HepG2 (cell line): ENCODE measurements around the gene COLEC12. TPM values are rescaled to one million over a fixed set of nuclear protein-coding genes. Genes with fewer than 3 reads are reported as not detected.

ENCODE experiments used
- ATAC-seq: fragments of 200-7000 bp; cut with Tn5 transposase; 3 replicates; pipeline ENCODE4 v1.9.1; 2020; ENCODE audit warnings: mild to moderate bottlenecking, moderate library complexity
- BruUV-seq: library from RNA; stranded (reverse); fragments of 400-500 nt; replicated peaks from 2 replicates; lab custom pipeline; 2021; lab: Mats Ljungman, UMichigan
- CTCF ChIA-PET: fragments of 300-600 bp; formaldehyde crosslinking; extraction: SDS; loops from one replicate; lab custom pipeline; 2021; ENCODE audit warnings: low total read pairs, inconsistent platforms, low intra/inter-chr PET ratio; lab: Yijun Ruan, JAX
- POLR2A ChIA-PET: fragments of 350-600 bp; sonication (Branson Sonifier 250); formaldehyde crosslinking; loops from one replicate; lab custom pipeline; 2020; ENCODE audit warnings: antibody characterized with exemption, inconsistent platforms; lab: Yijun Ruan, JAX
- DNase-seq: peaks from one replicate; pipeline ENCODE4 v3.0.0-alpha.2; 2015; ENCODE audit warnings: low spot score
- FAIRE-seq: peaks from 3 replicates; lab custom pipeline; 2011; peaks lifted over from hg19 to GRCh38; lab: Jason Lieb, UNC
- H2AFZ ChIP-seq: one replicate; pipeline ENCODE4 v1.6.1; 2011; ENCODE audit warnings: low read length, inconsistent platforms
- H3K27ac ChIP-seq: fragments of 300-600 bp; 3 replicates; pipeline ENCODE4 v1.8.0; 2011; ENCODE audit warnings: mixed run types, mild to moderate bottlenecking, mixed read lengths, low read length, inconsistent platforms; ENCODE audit not compliant: insufficient read depth; ENCODE audit errors: extremely low read length
- H3K27me3 ChIP-seq, 2 experiments: fragments of 200-600 bp in 1 of 2; 2 replicates in 1 of 2; 3 replicates in 1 of 2; pipeline versions ENCODE4 v1.6.0 to v1.8.0; 2011; ENCODE audit warnings: low read length in 2 of 2, mild to moderate bottlenecking in 2 of 2, moderate library complexity in 2 of 2, inconsistent platforms in 1 of 2; ENCODE audit not compliant: insufficient read depth in 2 of 2, control insufficient read depth in 1 of 2
- H3K36me3 ChIP-seq, 2 experiments: fragments of 200-600 bp in 1 of 2; replicated peaks in 1 of 2; 2 replicates in 1 of 2; 3 replicates in 1 of 2; pipeline versions ENCODE4 v1.5.1 to v1.8.0; 2011; ENCODE audit warnings: low read length in 2 of 2, inconsistent platforms in 1 of 2; ENCODE audit not compliant: insufficient read depth in 2 of 2, control insufficient read depth in 1 of 2
- H3K4me1 ChIP-seq: 2 replicates; pipeline ENCODE4 v1.5.1; 2012; ENCODE audit warnings: low read length, inconsistent platforms; ENCODE audit not compliant: insufficient read depth
- H3K4me2 ChIP-seq: 2 replicates; pipeline ENCODE4 v1.6.0; 2011; ENCODE audit warnings: low read depth, low read length, inconsistent platforms
- H3K4me3 ChIP-seq, 3 experiments: fragments of 200-600 bp in 1 of 3; sonication (generic), shearing (Covaris generic) in 1 of 3; replicated peaks in 1 of 3; 2 replicates each; pipeline ENCODE4 v1.5.1; 2011 to 2016; ENCODE audit warnings: low read length in 3 of 3, inconsistent platforms in 2 of 3, low read depth in 2 of 3, mild to moderate bottlenecking in 2 of 3, control low read depth in 1 of 3, mixed read lengths in 1 of 3; ENCODE audit not compliant: insufficient read depth in 1 of 3
- H3K79me2 ChIP-seq: one replicate; pipeline ENCODE4 v1.6.1; 2011; ENCODE audit warnings: low read length, inconsistent platforms; ENCODE audit not compliant: insufficient read depth
- H3K9ac ChIP-seq: 2 replicates; pipeline ENCODE4 v1.6.0; 2011; ENCODE audit warnings: mild to moderate bottlenecking, low read depth, low read length, inconsistent platforms; ENCODE audit not compliant: insufficient read depth
- H3K9me3 ChIP-seq: 2 replicates; pipeline ENCODE4 v1.5.1; 2012; ENCODE audit warnings: mild to moderate bottlenecking, low read length
- H4K20me1 ChIP-seq: 2 replicates; pipeline ENCODE4 v1.6.0; 2011; ENCODE audit warnings: inconsistent platforms, mild to moderate bottlenecking, low read length, moderate library complexity; ENCODE audit not compliant: insufficient read depth
- HNRNPL ChIP-seq: fragments of 200-400 bp; formaldehyde crosslinking; IDR thresholded peaks from 2 replicates; pipeline ENCODE4 v1.6.1; 2017; ENCODE audit warnings: mild to moderate bottlenecking, low read depth, low read length
- KMT2B ChIP-seq: IDR thresholded peaks from 2 replicates; pipeline ENCODE4 v1.6.1; 2016; ENCODE audit warnings: missing genetic modification reagents, missing compliant biosample characterization
- LCORL ChIP-seq, 2 experiments: fragments of 450-650 bp in 1 of 2; sonication (generic) in 1 of 2; formaldehyde crosslinking in 1 of 2; IDR thresholded peaks; 2 replicates each; pipeline versions ENCODE4 v1.5.0 to v1.6.1; 2017 to 2020; ENCODE audit warnings: antibody characterized with exemption in 1 of 2, missing genetic modification reagents in 1 of 2
- MTA1 ChIP-seq: sonication (generic); formaldehyde crosslinking; IDR thresholded peaks from 2 replicates; pipeline ENCODE4 v1.4.0; 2020; ENCODE audit warnings: missing genetic modification reagents, mild to moderate bottlenecking, borderline replicate concordance
- PCBP1 ChIP-seq: fragments of 200-400 bp; formaldehyde crosslinking; IDR thresholded peaks from 2 replicates; pipeline ENCODE4 v1.6.1; 2017; ENCODE audit warnings: mild to moderate bottlenecking, low read depth, low read length, borderline replicate concordance
- RFX1 ChIP-seq: fragments of 450-650 bp; IDR thresholded peaks from 2 replicates; pipeline ENCODE4 v1.6.1; 2017
- SMARCE1 ChIP-seq: fragments of 450-650 bp; IDR thresholded peaks from 2 replicates; pipeline ENCODE4 v1.6.1; 2017; ENCODE audit warnings: borderline replicate concordance
- SMC3 ChIP-seq: IDR thresholded peaks from 2 replicates; pipeline ENCODE4 v1.6.1; 2011; ENCODE audit warnings: low read length, improper control_type of control experiment
- SP4 ChIP-seq: sonication (generic); formaldehyde crosslinking; IDR thresholded peaks from 2 replicates; pipeline ENCODE4 v1.8.1; 2023; ENCODE audit warnings: mild to moderate bottlenecking, missing genetic modification reagents
- ZBTB42 ChIP-seq: sonication (generic); formaldehyde crosslinking; IDR thresholded peaks from 2 replicates; pipeline ENCODE4 v1.5.0; 2020; ENCODE audit warnings: mild to moderate bottlenecking, missing genetic modification reagents
- ZC3H13 ChIP-seq: sonication (generic); formaldehyde crosslinking; IDR thresholded peaks from 2 replicates; pipeline ENCODE4 v1.8.1; 2023; ENCODE audit warnings: mild to moderate bottlenecking, missing genetic modification reagents, moderate library complexity
- ZNF138 ChIP-seq: sonication (generic); formaldehyde crosslinking; IDR thresholded peaks from 2 replicates; pipeline ENCODE4 v1.5.0; 2020; ENCODE audit warnings: mild to moderate bottlenecking, low read depth, missing genetic modification reagents
- ZNF484 ChIP-seq: sonication (generic); formaldehyde crosslinking; IDR thresholded peaks from 2 replicates; pipeline ENCODE4 v1.5.1; 2020; ENCODE audit warnings: mild to moderate bottlenecking, low read depth, missing genetic modification reagents, borderline replicate concordance
- WGBS: methylation state at CpG from one replicate; pipeline ENCODE4 v1.1.6; 2017; ENCODE audit warnings: low lambda C conversion rate; 5-methylcytosine and 5-hydroxymethylcytosine counted together
- in situ Hi-C: cut with HindIII; loops from 2 replicates; pipeline ENCODE4 v1.10.0; 2017; ENCODE audit warnings: low pct_unique_long_range_greater_than_20kb; ENCODE audit not compliant: extremely low pct_ligation_motif_present
- intact Hi-C: fragments of 100-400 bp; cut with micrococcal nuclease; formaldehyde crosslinking; loops from one replicate; pipeline ENCODE4 v1.10.0; 2022; ENCODE audit not compliant: unreplicated experiment
- polyA plus RNA-seq, 8 experiments: library from polyadenylated mRNA; depleted of rRNA in 3 of 8; stranded (reverse) in 7 of 8; unstranded in 1 of 8; fragments of >200 nt; fragmentation: Illumina TruSeq in 4 of 8; extraction: Trizol in 4 of 8; gene quantifications; 2 replicates each; pipeline versions ENCODE4 v1.2.1 to v1.2.3, GENCODE V29; 2011 to 2016; ENCODE audit warnings: low read depth in 4 of 8, missing spikeins in 1 of 8, mixed read lengths in 1 of 8; ENCODE audit not compliant: insufficient read depth in 1 of 8
- total RNA-seq, 5 experiments: library from RNA; depleted of rRNA; stranded (reverse); fragments of >200 nt; fragmentation: Illumina TruSeq; extraction: Trizol; gene quantifications; 2 replicates each; pipeline ENCODE4 v1.2.3, GENCODE V29; 2016; ENCODE audit warnings: low read depth in 1 of 5
- TF ChIP-seq, protein P1 (sequence below): sonication (generic); formaldehyde crosslinking; IDR thresholded peaks from 2 replicates; pipeline ENCODE4 v1.5.0; 2020; ENCODE audit warnings: missing genetic modification reagents
- TF ChIP-seq, protein P2 (sequence below): sonication (generic); formaldehyde crosslinking; IDR thresholded peaks from 2 replicates; pipeline ENCODE4 v1.5.1; 2020; ENCODE audit warnings: mild to moderate bottlenecking, missing genetic modification reagents

The COLEC12 gene
- total and polyA plus RNA-seq, 2 of the 13 experiments (the other 11 are each of a cell fraction or from before 2014, with no cell fraction given): 0.02 to 0.11 TPM

DNA sequence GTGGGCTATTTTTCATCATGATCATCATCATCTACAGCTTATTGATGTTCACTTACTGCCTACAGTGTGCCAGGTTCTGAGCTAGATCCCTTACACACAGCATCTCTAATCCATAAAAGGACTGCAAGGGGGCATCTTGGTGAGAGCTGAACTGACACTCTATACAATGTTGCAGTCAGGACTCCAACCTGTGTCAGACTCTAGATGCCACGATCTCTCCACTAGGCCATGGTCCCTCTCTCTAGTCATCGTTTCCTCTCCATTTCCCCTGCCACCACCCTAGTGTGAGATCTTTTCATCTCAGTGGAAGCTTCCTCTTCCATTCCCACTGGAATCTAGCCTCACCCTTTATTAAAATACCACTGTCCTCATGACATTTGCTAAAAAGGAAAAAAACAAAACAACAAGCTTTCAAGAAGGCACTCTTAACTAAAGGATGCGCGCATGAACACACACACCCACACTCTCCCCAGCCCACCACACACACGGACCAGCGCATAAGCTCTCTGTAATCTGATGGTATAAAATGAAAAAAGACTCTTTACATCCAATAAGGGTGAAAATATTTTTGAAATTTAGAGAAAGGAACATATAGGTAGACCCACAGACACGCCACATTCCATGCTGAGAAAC lies 139.3 kb downstream of the COLEC12 start:
- H3K9me3 ChIP-seq: no peaks in the 10 kb centered on the region
- TF ChIP-seq ZNF484 (CRISPR knock-in tag) (no peak), LCORL (IDR thresholded peaks at IDR 0.05) (no peak), LCORL (CRISPR knock-in tag; IDR thresholded peaks at IDR 0.05) (0 out of 2 replicates have a peak, but pooled peaks have one; percentile 2), KMT2B (CRISPR knock-in tag) (no peak), ZBTB42 (no peak), ZC3H13 (CRISPR knock-in tag) (no peak)
- TF ChIP-seq, protein P1, sequence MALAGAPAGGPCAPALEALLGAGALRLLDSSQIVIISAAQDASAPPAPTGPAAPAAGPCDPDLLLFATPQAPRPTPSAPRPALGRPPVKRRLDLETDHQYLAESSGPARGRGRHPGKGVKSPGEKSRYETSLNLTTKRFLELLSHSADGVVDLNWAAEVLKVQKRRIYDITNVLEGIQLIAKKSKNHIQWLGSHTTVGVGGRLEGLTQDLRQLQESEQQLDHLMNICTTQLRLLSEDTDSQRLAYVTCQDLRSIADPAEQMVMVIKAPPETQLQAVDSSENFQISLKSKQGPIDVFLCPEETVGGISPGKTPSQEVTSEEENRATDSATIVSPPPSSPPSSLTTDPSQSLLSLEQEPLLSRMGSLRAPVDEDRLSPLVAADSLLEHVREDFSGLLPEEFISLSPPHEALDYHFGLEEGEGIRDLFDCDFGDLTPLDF (CRISPR knock-in tag): no peak
- H4K20me1 ChIP-seq: no peaks in the 10 kb centered on the region
- CTCF ChIA-PET: no interaction called here
- peak overlapping the region; percentile 94 for H3K27ac ChIP-seq
- no peaks in the 10 kb centered on the region for H3K79me2 ChIP-seq
- DNase-seq: no peak
- 88% methylated on average over 7 of the region's 7 CpGs for WGBS
- BruUV-seq: no TSS peak
- POLR2A ChIA-PET: interaction anchor here (1.0 to 2.0 kb wide), 3 partner anchors 11 to 38 kb away, joined by 3 to 10 read pairs (median 4); no protein-coding TSS in a partner anchor
- ATAC-seq: no peak
- H3K4me3 ChIP-seq: peak overlapping the region in 1 of 3 experiments; percentile 57; a peak in 2 of 6 replicates
- peak overlapping the region; percentile 82 for H3K4me2 ChIP-seq
- intact Hi-C loops: no loop called here
- no peak for FAIRE-seq
- H3K9ac ChIP-seq: peak overlapping the region; percentile 72
- no peaks in the 10 kb centered on the region for H3K27me3 ChIP-seq
- in situ Hi-C loops: no loop called here
- H3K4me1 ChIP-seq: peaks cover 43% of the 10 kb centered on the region
- no peak overlapping the region for H2AFZ ChIP-seq
- no peaks in the 10 kb centered on the region for H3K36me3 ChIP-seq

DNA sequence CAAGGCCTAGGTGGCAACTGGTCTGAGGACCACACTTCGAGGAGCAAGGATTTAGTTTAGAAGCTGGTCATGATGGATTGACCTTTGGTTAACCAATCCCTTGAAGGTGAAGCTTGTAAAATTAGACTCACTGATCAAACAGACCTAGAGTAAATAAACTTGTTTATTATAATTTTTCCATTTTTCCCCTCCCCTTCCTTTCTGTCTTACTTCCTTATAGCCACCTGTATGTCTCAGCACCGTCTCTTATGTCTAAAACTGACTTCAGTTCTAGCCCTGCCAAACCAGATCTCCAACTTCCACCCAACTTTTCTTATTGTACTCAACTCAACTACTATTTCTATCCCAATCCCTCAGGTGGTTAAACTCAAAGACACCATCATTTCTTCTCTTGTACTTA lies 139.8 kb downstream of the COLEC12 start:
- no peak overlapping the region for H3K4me2 ChIP-seq
- H2AFZ ChIP-seq: no peak overlapping the region
- DNase-seq: no peak
- H3K79me2 ChIP-seq: no peaks in the 10 kb centered on the region
- no peaks in the 10 kb centered on the region for H3K9me3 ChIP-seq
- no peak overlapping the region for H3K9ac ChIP-seq
- in situ Hi-C loops: no loop called here
- intact Hi-C loops: no loop called here
- POLR2A ChIA-PET: interaction anchor here (2.0 kb wide), 1 partner anchor 11 kb away, joined by 10 read pairs; no protein-coding TSS in a partner anchor
- CTCF ChIA-PET: no interaction called here
- no peaks in the 10 kb centered on the region for H3K27me3 ChIP-seq
- H4K20me1 ChIP-seq: no peaks in the 10 kb centered on the region
- H3K36me3 ChIP-seq: no peaks in the 10 kb centered on the region
- ATAC-seq: no peak
- peaks cover 38% of the 10 kb centered on the region for H3K4me1 ChIP-seq
- BruUV-seq: no TSS peak
- WGBS: 85% methylated on average over 2 of the region's 2 CpGs
- FAIRE-seq: no peak
- H3K27ac ChIP-seq: no peak overlapping the region
- no peak overlapping the region for H3K4me3 ChIP-seq
- no peak for TF ChIP-seq ZNF138 (CRISPR knock-in tag)
- TF ChIP-seq SMARCE1: no peak
- no peak for TF ChIP-seq PCBP1
- TF ChIP-seq HNRNPL: no peak
- TF ChIP-seq RFX1: no peak
- TF ChIP-seq MTA1 (CRISPR knock-in tag): no peak
- no peak for TF ChIP-seq SMC3
- TF ChIP-seq, protein P2, sequence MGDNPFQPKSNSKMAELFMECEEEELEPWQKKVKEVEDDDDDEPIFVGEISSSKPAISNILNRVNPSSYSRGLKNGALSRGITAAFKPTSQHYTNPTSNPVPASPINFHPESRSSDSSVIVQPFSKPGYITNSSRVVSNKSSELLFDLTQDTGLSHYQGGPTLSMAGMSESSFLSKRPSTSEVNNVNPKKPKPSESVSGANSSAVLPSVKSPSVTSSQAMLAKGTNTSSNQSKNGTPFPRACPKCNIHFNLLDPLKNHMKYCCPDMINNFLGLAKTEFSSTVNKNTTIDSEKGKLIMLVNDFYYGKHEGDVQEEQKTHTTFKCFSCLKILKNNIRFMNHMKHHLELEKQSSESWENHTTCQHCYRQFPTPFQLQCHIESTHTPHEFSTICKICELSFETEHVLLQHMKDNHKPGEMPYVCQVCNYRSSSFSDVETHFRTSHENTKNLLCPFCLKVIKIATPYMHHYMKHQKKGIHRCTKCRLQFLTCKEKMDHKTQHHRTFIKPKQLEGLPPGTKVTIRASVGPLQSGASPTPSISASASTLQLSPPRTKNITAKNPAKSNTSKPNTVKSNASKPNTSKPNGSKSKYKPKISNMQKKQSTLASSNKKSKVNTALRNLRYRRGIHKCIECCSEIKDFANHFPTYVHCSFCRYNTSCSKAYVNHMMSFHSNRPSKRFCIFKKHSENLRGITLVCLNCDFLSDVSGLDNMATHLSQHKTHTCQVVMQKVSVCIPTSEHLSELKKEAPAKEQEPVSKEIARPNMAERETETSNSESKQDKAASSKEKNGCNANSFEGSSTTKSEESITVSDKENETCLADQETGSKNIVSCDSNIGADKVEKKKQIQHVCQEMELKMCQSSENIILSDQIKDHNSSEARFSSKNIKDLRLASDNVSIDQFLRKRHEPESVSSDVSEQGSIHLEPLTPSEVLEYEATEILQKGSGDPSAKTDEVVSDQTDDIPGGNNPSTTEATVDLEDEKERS (CRISPR knock-in tag): no peak
- no peak for TF ChIP-seq SP4 (CRISPR knock-in tag)
